H9 (cell line): Measurements from ENCODE around the gene ZSCAN29. TPM values are rescaled to one million over a fixed set of nuclear protein-coding genes. Genes with fewer than 3 reads are reported as not detected.

Experiments used
- DNase-seq: peaks from one replicate; pipeline ENCODE4 v3.0.0-alpha.2; 2017
- H2AFZ ChIP-seq: one replicate; pipeline ENCODE4 v1.6.1; 2013; ENCODE audit warnings: mild to moderate bottlenecking, low read length, control low read depth, moderate library complexity
- H2AK5ac ChIP-seq: 2 replicates; pipeline ENCODE4 v1.6.1; 2013; ENCODE audit warnings: low read length, control low read depth, mixed read lengths; ENCODE audit not compliant: insufficient read length
- H2BK120ac ChIP-seq: one replicate; pipeline ENCODE4 v1.6.1; 2013; ENCODE audit warnings: low read depth, mild to moderate bottlenecking, low read length, control low read depth, inconsistent platforms; ENCODE audit not compliant: poor library complexity, severe bottlenecking
- H2BK12ac ChIP-seq: 2 replicates; pipeline ENCODE4 v1.6.1; 2013; ENCODE audit warnings: low read length, control low read depth, mixed read lengths, low read depth; ENCODE audit not compliant: insufficient read length
- H2BK15ac ChIP-seq: 2 replicates; pipeline ENCODE4 v1.6.1; 2013; ENCODE audit warnings: low read depth, low read length, control low read depth
- H2BK20ac ChIP-seq: one replicate; pipeline ENCODE4 v1.6.1; 2013; ENCODE audit warnings: low read depth, mild to moderate bottlenecking, low read length, control low read depth, inconsistent platforms; ENCODE audit not compliant: poor library complexity, severe bottlenecking
- H2BK5ac ChIP-seq: 2 replicates; pipeline ENCODE4 v1.6.1; 2013; ENCODE audit warnings: low read length, control low read depth, mixed read lengths; ENCODE audit not compliant: insufficient read length
- H3K14ac ChIP-seq: 2 replicates; pipeline ENCODE4 v1.6.1; 2013; ENCODE audit warnings: low read length, control low read depth; ENCODE audit not compliant: insufficient read depth
- H3K18ac ChIP-seq: 2 replicates; pipeline ENCODE4 v1.6.1; 2013; ENCODE audit warnings: low read depth, mild to moderate bottlenecking, mixed read lengths, low read length, control low read depth; ENCODE audit not compliant: insufficient read length
- H3K23ac ChIP-seq: 2 replicates; pipeline ENCODE4 v1.6.1; 2013; ENCODE audit warnings: low read length, control low read depth, mixed read lengths, low read depth; ENCODE audit not compliant: insufficient read length
- H3K23me2 ChIP-seq: 2 replicates; pipeline ENCODE4 v1.6.1; 2013; ENCODE audit warnings: low read depth, mild to moderate bottlenecking, mixed read lengths, low read length, control low read depth; ENCODE audit not compliant: insufficient read length, poor library complexity, severe bottlenecking
- H3K27ac ChIP-seq: 2 replicates; pipeline ENCODE4 v1.5.1; 2013; ENCODE audit warnings: low read length, control low read depth, mixed read lengths, low read depth; ENCODE audit not compliant: insufficient read length
- H3K27me3 ChIP-seq: 2 replicates; pipeline ENCODE4 v1.6.1; 2013; ENCODE audit warnings: low read length, control low read depth, inconsistent platforms; ENCODE audit not compliant: insufficient read depth
- H3K4ac ChIP-seq: 2 replicates; pipeline ENCODE4 v1.6.1; 2013; ENCODE audit warnings: low read depth, mild to moderate bottlenecking, control low read depth, inconsistent platforms, low read length, moderate library complexity
- H3K4me1 ChIP-seq: 2 replicates; pipeline ENCODE4 v1.6.1; 2013; ENCODE audit warnings: low read length, control low read depth, inconsistent platforms; ENCODE audit not compliant: insufficient read depth
- H3K4me2 ChIP-seq: 2 replicates; pipeline ENCODE4 v1.6.1; 2013; ENCODE audit warnings: low read length, control low read depth, mixed read lengths; ENCODE audit not compliant: insufficient read length, insufficient read depth
- H3K56ac ChIP-seq: 2 replicates; pipeline ENCODE4 v1.6.1; 2013; ENCODE audit warnings: low read depth, mild to moderate bottlenecking, mixed read lengths, low read length, control low read depth; ENCODE audit not compliant: insufficient read length
- H3K79me1 ChIP-seq: 2 replicates; pipeline ENCODE4 v1.6.1; 2013; ENCODE audit warnings: low read depth, mild to moderate bottlenecking, moderate library complexity, low read length, control low read depth, inconsistent platforms; ENCODE audit not compliant: insufficient read depth, poor library complexity, severe bottlenecking
- H3K79me2 ChIP-seq: 2 replicates; pipeline ENCODE4 v1.6.1; 2013; ENCODE audit warnings: low read length, control low read depth, inconsistent platforms; ENCODE audit not compliant: insufficient read depth
- H3K9ac ChIP-seq: 2 replicates; pipeline ENCODE4 v1.6.1; 2013; ENCODE audit warnings: low read length, control low read depth, mixed read lengths; ENCODE audit not compliant: insufficient read length; ENCODE audit errors: extremely low read depth
- H3K9me3 ChIP-seq: one replicate; pipeline ENCODE4 v1.6.1; 2013; ENCODE audit warnings: low read depth, low read length, inconsistent platforms; ENCODE audit not compliant: control insufficient read depth
- H3T11ph ChIP-seq: one replicate; pipeline ENCODE4 v1.6.1; 2013; ENCODE audit warnings: mild to moderate bottlenecking, low read length, control low read depth, inconsistent platforms
- H4K20me1 ChIP-seq: one replicate; pipeline ENCODE4 v1.6.1; 2013; ENCODE audit not compliant: control insufficient read depth, insufficient read length, insufficient read depth
- H4K5ac ChIP-seq: 2 replicates; pipeline ENCODE4 v1.6.1; 2013; ENCODE audit warnings: low read depth, mild to moderate bottlenecking, mixed read lengths, low read length, control low read depth; ENCODE audit not compliant: insufficient read length
- H4K8ac ChIP-seq: replicated peaks from 2 replicates; pipeline ENCODE4 v1.6.1; 2013; ENCODE audit warnings: low read length, control low read depth, mixed read lengths, low read depth; ENCODE audit not compliant: insufficient read length
- H4K91ac ChIP-seq: 2 replicates; pipeline ENCODE4 v1.6.1; 2013; ENCODE audit warnings: low read depth, mild to moderate bottlenecking, moderate library complexity, mixed read lengths, low read length, control low read depth; ENCODE audit not compliant: insufficient read length
- H3K27ac Mint-ChIP-seq, 3 experiments: 2 replicates in 2 of 3; 3 replicates in 1 of 3; pipeline ENCODE4 v1.8.0; 2020 to 2021; ENCODE audit warnings: mixed read lengths in 3 of 3, mild to moderate bottlenecking in 1 of 3, moderate library complexity in 1 of 3
- H3K27me3 Mint-ChIP-seq: 2 replicates; pipeline ENCODE4 v1.8.0; 2021; ENCODE audit warnings: low read depth, mild to moderate bottlenecking, moderate library complexity, mixed read lengths
- H3K36me3 Mint-ChIP-seq, 3 experiments: 2 replicates in 2 of 3; 3 replicates in 1 of 3; pipeline ENCODE4 v1.8.0; 2020 to 2021; ENCODE audit warnings: low read depth in 3 of 3, mixed read lengths in 3 of 3; ENCODE audit not compliant: insufficient read depth in 1 of 3
- H3K4me1 Mint-ChIP-seq, 2 experiments: 2 replicates each; pipeline ENCODE4 v1.8.0; 2020; ENCODE audit warnings: mixed read lengths in 2 of 2
- H3K4me3 Mint-ChIP-seq, 2 experiments: 2 replicates in 1 of 2; 3 replicates in 1 of 2; pipeline ENCODE4 v1.8.0; 2020 to 2021; ENCODE audit warnings: mild to moderate bottlenecking in 2 of 2, mixed read lengths in 2 of 2, moderate library complexity in 1 of 2
- H3K9me3 Mint-ChIP-seq, 2 experiments: 2 replicates in 1 of 2; 3 replicates in 1 of 2; pipeline ENCODE4 v1.8.0; 2020; ENCODE audit warnings: mild to moderate bottlenecking in 2 of 2, mixed read lengths in 2 of 2, moderate library complexity in 1 of 2
- total RNA-seq: library from RNA; stranded (reverse); gene quantifications from 2 replicates; pipeline ENCODE4 v1.2.1, GENCODE V29; 2021
- TF ChIP-seq, protein P1 (sequence below): fragments of 200-600 bp; sonication (generic); conservative IDR thresholded peaks from 3 replicates; pipeline ENCODE4 v1.8.0; 2021; ENCODE audit warnings: antibody characterized with exemption, mild to moderate bottlenecking

The ZSCAN29 gene
- total RNA-seq, 1 experiment from 2014 or later, result 52.5 TPM

DNA sequence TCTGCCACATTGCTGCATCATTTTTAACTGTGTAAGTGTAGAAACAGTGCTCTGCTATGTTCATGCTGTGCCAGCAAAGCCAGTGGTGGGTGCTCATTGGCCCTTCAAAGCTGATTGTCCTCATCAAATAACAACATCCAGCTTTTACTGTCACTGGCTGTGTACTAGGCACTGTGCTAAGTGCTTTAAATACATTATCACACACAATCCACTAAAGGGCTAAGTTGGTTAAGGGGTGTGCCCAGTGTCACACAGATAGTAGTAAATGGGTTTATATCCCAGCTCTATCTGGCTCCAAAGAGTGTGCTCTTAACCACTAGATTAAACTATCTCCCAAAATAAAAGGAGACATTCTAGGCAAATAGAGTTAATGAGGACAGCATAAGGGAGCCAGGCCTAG is 7.8 kb upstream of the ZSCAN29 start:
- Histone ChIP-seq H3K56ac (no peak overlapping the region), H2AK5ac (no peak overlapping the region), H3T11ph (no peak overlapping the region), H3K4ac (no peak overlapping the region), H3K23me2 (no peaks in the 10 kb centered on the region), H3K9ac (no peak overlapping the region), H4K20me1 (no peaks in the 10 kb centered on the region), H3K27ac (no peak overlapping the region), H2BK12ac (no peak overlapping the region), H3K79me2 (no peaks in the 10 kb centered on the region), H3K18ac (no peak overlapping the region), H2BK15ac (no peak overlapping the region), H2BK5ac (no peak overlapping the region), H2AFZ (no peak overlapping the region), H3K14ac (no peak overlapping the region), H3K4me1 (no peaks in the 10 kb centered on the region), H3K79me1 (peaks cover 2% of the 10 kb centered on the region), H2BK120ac (no peak overlapping the region), H3K9me3 (no peaks in the 10 kb centered on the region), H2BK20ac (no peak overlapping the region), H3K4me2 (no peak overlapping the region), H4K91ac (no peak overlapping the region), H4K5ac (no peak overlapping the region), H4K8ac (no peak overlapping the region), H3K27me3 (no peaks in the 10 kb centered on the region), H3K23ac (no peak overlapping the region)
- no peak for DNase-seq
- Mint-ChIP-seq H3K4me1 (no peaks in the 10 kb centered on the region), H3K9me3 (no peaks in the 10 kb centered on the region), H3K36me3 (peaks cover 27 to 63% (median 51%) of the 10 kb centered on the region in 3 experiments; a peak in 6 of 7 replicates), H3K27me3 (no peaks in the 10 kb centered on the region), H3K4me3 (no peak overlapping the region), H3K27ac (no peak overlapping the region)
- TF ChIP-seq, protein P1, sequence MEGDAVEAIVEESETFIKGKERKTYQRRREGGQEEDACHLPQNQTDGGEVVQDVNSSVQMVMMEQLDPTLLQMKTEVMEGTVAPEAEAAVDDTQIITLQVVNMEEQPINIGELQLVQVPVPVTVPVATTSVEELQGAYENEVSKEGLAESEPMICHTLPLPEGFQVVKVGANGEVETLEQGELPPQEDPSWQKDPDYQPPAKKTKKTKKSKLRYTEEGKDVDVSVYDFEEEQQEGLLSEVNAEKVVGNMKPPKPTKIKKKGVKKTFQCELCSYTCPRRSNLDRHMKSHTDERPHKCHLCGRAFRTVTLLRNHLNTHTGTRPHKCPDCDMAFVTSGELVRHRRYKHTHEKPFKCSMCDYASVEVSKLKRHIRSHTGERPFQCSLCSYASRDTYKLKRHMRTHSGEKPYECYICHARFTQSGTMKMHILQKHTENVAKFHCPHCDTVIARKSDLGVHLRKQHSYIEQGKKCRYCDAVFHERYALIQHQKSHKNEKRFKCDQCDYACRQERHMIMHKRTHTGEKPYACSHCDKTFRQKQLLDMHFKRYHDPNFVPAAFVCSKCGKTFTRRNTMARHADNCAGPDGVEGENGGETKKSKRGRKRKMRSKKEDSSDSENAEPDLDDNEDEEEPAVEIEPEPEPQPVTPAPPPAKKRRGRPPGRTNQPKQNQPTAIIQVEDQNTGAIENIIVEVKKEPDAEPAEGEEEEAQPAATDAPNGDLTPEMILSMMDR, result no peak
